ENCODE results near the gene CCDC88B. TPM values are rescaled to one million over a fixed set of nuclear protein-coding genes. Genes with fewer than 3 reads are reported as not detected.
A peak's percentile ranks its signal among the peaks of the same experiment; 100 is the strongest.

Gene CCDC88B
- total and polyA plus RNA-seq, 10 of the 15 experiments (the other 5 are each of a cell fraction or from before 2014, with no cell fraction given), result 0.24 to 66.0 (median 19.2) TPM

DNA sequence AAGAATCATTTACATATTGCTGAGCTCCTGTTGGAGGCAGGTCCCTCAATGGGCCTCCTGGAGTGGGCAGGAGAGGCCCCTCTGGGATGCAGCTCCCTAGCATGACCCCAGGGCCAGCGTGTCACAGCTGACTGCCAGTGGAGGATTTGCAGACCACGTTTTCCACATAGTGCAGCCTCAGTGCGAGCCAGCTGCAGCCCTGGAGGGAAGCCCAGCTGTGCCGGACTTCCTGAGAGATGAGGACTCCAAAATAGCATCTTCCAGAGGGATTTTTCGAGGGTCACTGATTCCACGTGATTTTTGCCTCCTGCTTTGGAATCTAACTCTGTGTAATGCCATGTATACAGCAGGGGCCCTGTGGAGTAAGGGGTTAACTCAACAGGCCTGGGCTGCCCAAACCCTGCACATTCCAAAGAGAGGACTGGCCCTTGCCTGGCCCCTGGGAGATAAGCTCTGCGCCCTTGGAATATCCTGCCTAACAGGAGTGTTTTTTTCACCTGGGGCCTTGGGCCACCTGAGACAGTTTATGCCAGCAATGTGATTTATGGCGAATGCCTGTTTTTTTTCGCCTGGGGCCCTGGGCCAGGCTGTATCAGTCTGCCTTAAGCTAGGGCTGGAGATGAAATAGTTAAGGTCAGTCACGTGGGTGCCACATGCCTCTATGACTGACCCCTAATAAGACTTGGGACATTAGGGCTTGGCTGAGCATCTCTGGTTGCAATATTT, 66.4 kb downstream of the CCDC88B start:
- H3K9me3 ChIP-seq (replicated peaks; ENCODE audit: control insufficient read depth, insufficient read depth, low read length), result no peaks in the 10 kb centered on the region
- intact Hi-C loops (cut with micrococcal nuclease; ENCODE audit: unreplicated experiment) (no loop called here), in situ Hi-C loops (cut with MboI) (no loop called here)
- ChIA-PET RAD21 (ENCODE audit: unreplicated experiment) (no interaction called here), SMC1A (ENCODE audit: uncharacterized antibody, unreplicated experiment) (interaction anchor here (0.6 kb wide), 1 partner anchor 93 kb away, joined by 3 read pairs; no protein-coding TSS in a partner anchor), CTCF (interaction anchor here (1.0 to 1.5 kb wide), 2 partner anchors 42 to 50 kb away, joined by 3 to 4 read pairs; no protein-coding TSS in a partner anchor), POLR2A (no interaction called here)
- no peak for FAIRE-seq
- no peaks in the 10 kb centered on the region; a peak in 3 of 4 replicates for H3K27me3 ChIP-seq (replicated peaks in 1 of 2; ENCODE audit: control insufficient read depth in 2 of 2, insufficient read depth in 2 of 2, low read length in 1 of 2)
- no peak overlapping the region for H2AFZ ChIP-seq (ENCODE audit: control insufficient read depth, low read depth, low read length)
- H3K4me3 ChIP-seq, result no peak overlapping the region
- no peak for DNase-seq (ENCODE audit: low read depth, low spot score)
- no peak overlapping the region for H3K27ac ChIP-seq (ENCODE audit: control insufficient read depth, insufficient read depth)
- H3K36me3 ChIP-seq (ENCODE audit: control insufficient read depth in 2 of 2, insufficient read depth in 2 of 2, low read length in 1 of 2), result no peaks in the 10 kb centered on the region
- WGBS (ENCODE audit: insufficient coverage, insufficient replicate concordance, low lambda C conversion rate, missing lambda C conversion rate), result 24% methylated on average over 10 of the region's 10 CpGs
- TF ChIP-seq ZSCAN29 (IDR thresholded peaks at IDR 0.05) (no peak), EP300 (IDR thresholded peaks at IDR 0.05; ENCODE audit: borderline replicate concordance in 1 of 2, control insufficient read depth in 1 of 2, low read depth in 2 of 2, low read length in 2 of 2) (no peak), MYB (IDR thresholded peaks at IDR 0.05; ENCODE audit: borderline replicate concordance, low read depth, low read length) (no peak), EZH2 (IDR thresholded peaks at IDR 0.05; ENCODE audit: borderline replicate concordance, control insufficient read depth, low read depth, low read length) (no peak), ZNF207 (IDR thresholded peaks at IDR 0.05; ENCODE audit: borderline replicate concordance) (no peak), RELA (IDR thresholded peaks at IDR 0.05; ENCODE audit: borderline replicate concordance, partially characterized antibody) (no peak), CHD2 (IDR thresholded peaks at IDR 0.05; ENCODE audit: borderline replicate concordance, low read depth, low read length) (no peak), SUZ12 (IDR thresholded peaks at IDR 0.05; ENCODE audit: unreplicated experiment) (no peak)
- TF ChIP-seq, protein P1, sequence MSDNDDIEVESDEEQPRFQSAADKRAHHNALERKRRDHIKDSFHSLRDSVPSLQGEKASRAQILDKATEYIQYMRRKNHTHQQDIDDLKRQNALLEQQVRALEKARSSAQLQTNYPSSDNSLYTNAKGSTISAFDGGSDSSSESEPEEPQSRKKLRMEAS (IDR thresholded peaks at IDR 0.05; ENCODE audit: low read depth, low read length), result no peak
- no peaks in the 10 kb centered on the region for H3K79me2 ChIP-seq (ENCODE audit: control insufficient read depth, insufficient read depth, low read length)
- no peak overlapping the region for H3K4me2 ChIP-seq (ENCODE audit: control insufficient read depth, insufficient read depth)
- H3K4me1 ChIP-seq (ENCODE audit: control insufficient read depth, insufficient read depth, low read length), result no peaks in the 10 kb centered on the region
- no peak overlapping the region for H3K9ac ChIP-seq (ENCODE audit: control insufficient read depth, insufficient read depth, low read length)
- no TSS peak for BruUV-seq (replicated peaks)
- ATAC-seq, result no peak
- H4K20me1 ChIP-seq (ENCODE audit: control insufficient read depth, insufficient read depth), result no peaks in the 10 kb centered on the region

MicroRNAs within 50 kb of the gene (microRNA counts, 767-probe panel; counts per million panel counts)
- microRNA hsa-miR-1237, result 516 counts per million, percentile 8 among the panel's probes with 10 or more counts

Small RNAs within 50 kb of the gene (microRNA-seq; reads per million reads assigned to microRNA genes)
- gene MIR1237, result 2.3 reads per million, percentile 7 among the genes with 10 or more reads in this experiment
- gene MIR7155, result 4.0 reads per million, percentile 23 among the genes with 10 or more reads in this experiment

Small RNAs within 50 kb of the gene (small RNA-seq; reads per million reads assigned to genes)
- 0.16 reads per million for gene MIR1237
- gene MIR7155, result 0.12 reads per million
- gene RF00019, result not detected

Other genes with a start within 250 kb of the CCDC88B start
Only the 7 nearest of the 19 such genes appear.
- 13.7 and 14.5 TPM in 2 replicates for gene GPR137, start 54.4 kb upstream of the CCDC88B start, total RNA-seq (2014; rRNA removed)
- gene GPR137, start 54.4 kb upstream of the CCDC88B start, total RNA-seq (2014; rRNA removed; fragmentation: Illumina TruSeq; extraction: Trizol), result 7.3 and 10.6 TPM in 2 replicates
- gene GPR137, start 54.4 kb upstream of the CCDC88B start, total RNA-seq (2021), result 26.3 and 29.2 TPM in 2 replicates
- 4.6 and 13.8 TPM in 2 replicates for gene GPR137, start 54.4 kb upstream of the CCDC88B start, polyA plus RNA-seq (2011; rRNA removed)
- gene GPR137, start 54.4 kb upstream of the CCDC88B start, polyA plus RNA-seq (2014; fragmentation: Illumina TruSeq; extraction: Trizol), result 2.9 and 11.0 TPM in 2 replicates
- gene GPR137, start 54.4 kb upstream of the CCDC88B start, polyA plus RNA-seq (2014; fragmentation: Nextera tagmentation; extraction: Ambion mirVana), result under 1 TPM; 0.37 to 0.75 TPM
- 19.0 and 26.9 TPM in 2 replicates for gene GPR137, start 54.4 kb upstream of the CCDC88B start, polyA plus RNA-seq (2014; rRNA removed)
- 10 to 100 TPM; 15.8 to 18.6 TPM for gene GPR137, start 54.4 kb upstream of the CCDC88B start, polyA plus RNA-seq (2016; fragmentation: Nextera tagmentation; extraction: Ambion mirVana)
- gene KCNK4, start 48.9 kb upstream of the CCDC88B start, total RNA-seq (2014; rRNA removed), result not detected in 2 replicates
- gene KCNK4, start 48.9 kb upstream of the CCDC88B start, total RNA-seq (2014; rRNA removed; fragmentation: Illumina TruSeq; extraction: Trizol), result not detected in 2 replicates
- not detected in 2 replicates for gene KCNK4, start 48.9 kb upstream of the CCDC88B start, total RNA-seq (2021)
- 0.04 TPM in 1 of 2 replicates, not detected in the other for gene KCNK4, start 48.9 kb upstream of the CCDC88B start, polyA plus RNA-seq (2011; rRNA removed)
- not detected in 2 replicates for gene KCNK4, start 48.9 kb upstream of the CCDC88B start, polyA plus RNA-seq (2014; fragmentation: Illumina TruSeq; extraction: Trizol)
- gene KCNK4, start 48.9 kb upstream of the CCDC88B start, polyA plus RNA-seq (2014; fragmentation: Nextera tagmentation; extraction: Ambion mirVana), result not detected
- 0.20 TPM in 1 of 2 replicates, not detected in the other for gene KCNK4, start 48.9 kb upstream of the CCDC88B start, polyA plus RNA-seq (2014; rRNA removed)
- not detected for gene KCNK4, start 48.9 kb upstream of the CCDC88B start, polyA plus RNA-seq (2016; fragmentation: Nextera tagmentation; extraction: Ambion mirVana)
- gene CATSPERZ, start 39.8 kb upstream of the CCDC88B start, total RNA-seq (2014; rRNA removed), result not detected in 2 replicates
- gene CATSPERZ, start 39.8 kb upstream of the CCDC88B start, total RNA-seq (2014; rRNA removed; fragmentation: Illumina TruSeq; extraction: Trizol), result not detected in 2 replicates
- 0.29 TPM in 1 of 2 replicates, not detected in the other for gene CATSPERZ, start 39.8 kb upstream of the CCDC88B start, total RNA-seq (2021)
- gene CATSPERZ, start 39.8 kb upstream of the CCDC88B start, polyA plus RNA-seq (2011; rRNA removed), result 0.12 and 0.24 TPM in 2 replicates
- 0.31 TPM in 1 of 2 replicates, not detected in the other for gene CATSPERZ, start 39.8 kb upstream of the CCDC88B start, polyA plus RNA-seq (2014; fragmentation: Illumina TruSeq; extraction: Trizol)
- gene CATSPERZ, start 39.8 kb upstream of the CCDC88B start, polyA plus RNA-seq (2014; fragmentation: Nextera tagmentation; extraction: Ambion mirVana), result not detected
- not detected in 2 replicates for gene CATSPERZ, start 39.8 kb upstream of the CCDC88B start, polyA plus RNA-seq (2014; rRNA removed)
- not detected for gene CATSPERZ, start 39.8 kb upstream of the CCDC88B start, polyA plus RNA-seq (2016; fragmentation: Nextera tagmentation; extraction: Ambion mirVana)
- gene ESRRA, start 34.7 kb upstream of the CCDC88B start, total RNA-seq (2014; rRNA removed), result 34.9 and 40.7 TPM in 2 replicates
- 12.3 and 12.7 TPM in 2 replicates for gene ESRRA, start 34.7 kb upstream of the CCDC88B start, total RNA-seq (2014; rRNA removed; fragmentation: Illumina TruSeq; extraction: Trizol)
- 41.7 and 48.9 TPM in 2 replicates for gene ESRRA, start 34.7 kb upstream of the CCDC88B start, total RNA-seq (2021)
- gene ESRRA, start 34.7 kb upstream of the CCDC88B start, polyA plus RNA-seq (2011; rRNA removed), result 6.4 and 10.9 TPM in 2 replicates
- gene ESRRA, start 34.7 kb upstream of the CCDC88B start, polyA plus RNA-seq (2014; fragmentation: Illumina TruSeq; extraction: Trizol), result 1.5 and 7.0 TPM in 2 replicates
- under 1 TPM; 0.32 to 0.55 TPM for gene ESRRA, start 34.7 kb upstream of the CCDC88B start, polyA plus RNA-seq (2014; fragmentation: Nextera tagmentation; extraction: Ambion mirVana)
- 32.7 and 45.0 TPM in 2 replicates for gene ESRRA, start 34.7 kb upstream of the CCDC88B start, polyA plus RNA-seq (2014; rRNA removed)
- gene ESRRA, start 34.7 kb upstream of the CCDC88B start, polyA plus RNA-seq (2016; fragmentation: Nextera tagmentation; extraction: Ambion mirVana), result 10 to 100 TPM; 12.4 to 23.3 TPM
- gene TRMT112, start 22.6 kb upstream of the CCDC88B start, total RNA-seq (2014; rRNA removed), result 252 and 288 TPM in 2 replicates
- gene TRMT112, start 22.6 kb upstream of the CCDC88B start, total RNA-seq (2014; rRNA removed; fragmentation: Illumina TruSeq; extraction: Trizol), result 212 and 217 TPM in 2 replicates
- 210 and 220 TPM in 2 replicates for gene TRMT112, start 22.6 kb upstream of the CCDC88B start, total RNA-seq (2021)
- gene TRMT112, start 22.6 kb upstream of the CCDC88B start, polyA plus RNA-seq (2011; rRNA removed), result 300 and 394 TPM in 2 replicates
- 96.2 and 220 TPM in 2 replicates for gene TRMT112, start 22.6 kb upstream of the CCDC88B start, polyA plus RNA-seq (2014; fragmentation: Illumina TruSeq; extraction: Trizol)
- gene TRMT112, start 22.6 kb upstream of the CCDC88B start, polyA plus RNA-seq (2014; fragmentation: Nextera tagmentation; extraction: Ambion mirVana), result 100 to 1,000 TPM; 322 to 331 TPM
- gene TRMT112, start 22.6 kb upstream of the CCDC88B start, polyA plus RNA-seq (2014; rRNA removed), result 294 and 320 TPM in 2 replicates
- gene TRMT112, start 22.6 kb upstream of the CCDC88B start, polyA plus RNA-seq (2016; fragmentation: Nextera tagmentation; extraction: Ambion mirVana), result 100 to 1,000 TPM; 411 to 455 TPM
- 238 and 248 TPM in 2 replicates for gene PRDX5, start 22.1 kb upstream of the CCDC88B start, total RNA-seq (2014; rRNA removed)
- gene PRDX5, start 22.1 kb upstream of the CCDC88B start, total RNA-seq (2014; rRNA removed; fragmentation: Illumina TruSeq; extraction: Trizol), result 198 and 206 TPM in 2 replicates
- 202 and 214 TPM in 2 replicates for gene PRDX5, start 22.1 kb upstream of the CCDC88B start, total RNA-seq (2021)
- gene PRDX5, start 22.1 kb upstream of the CCDC88B start, polyA plus RNA-seq (2011; rRNA removed), result 265 and 406 TPM in 2 replicates
- gene PRDX5, start 22.1 kb upstream of the CCDC88B start, polyA plus RNA-seq (2014; fragmentation: Illumina TruSeq; extraction: Trizol), result 110 and 241 TPM in 2 replicates
- gene PRDX5, start 22.1 kb upstream of the CCDC88B start, polyA plus RNA-seq (2014; fragmentation: Nextera tagmentation; extraction: Ambion mirVana), result 100 to 1,000 TPM in 1 of 2 experiments, 10 to 100 TPM in 1; 95.7 to 203 TPM
- 341 and 351 TPM in 2 replicates for gene PRDX5, start 22.1 kb upstream of the CCDC88B start, polyA plus RNA-seq (2014; rRNA removed)
- 100 to 1,000 TPM; 324 to 357 TPM for gene PRDX5, start 22.1 kb upstream of the CCDC88B start, polyA plus RNA-seq (2016; fragmentation: Nextera tagmentation; extraction: Ambion mirVana)
- gene RPS6KA4, start 19.0 kb downstream of the CCDC88B start, total RNA-seq (2014; rRNA removed), result 25.3 and 27.4 TPM in 2 replicates
- 11.1 and 11.3 TPM in 2 replicates for gene RPS6KA4, start 19.0 kb downstream of the CCDC88B start, total RNA-seq (2014; rRNA removed; fragmentation: Illumina TruSeq; extraction: Trizol)
- 25.7 and 32.6 TPM in 2 replicates for gene RPS6KA4, start 19.0 kb downstream of the CCDC88B start, total RNA-seq (2021)
- gene RPS6KA4, start 19.0 kb downstream of the CCDC88B start, polyA plus RNA-seq (2011; rRNA removed), result 10.1 and 20.4 TPM in 2 replicates
- gene RPS6KA4, start 19.0 kb downstream of the CCDC88B start, polyA plus RNA-seq (2014; fragmentation: Illumina TruSeq; extraction: Trizol), result 3.4 and 7.4 TPM in 2 replicates
- gene RPS6KA4, start 19.0 kb downstream of the CCDC88B start, polyA plus RNA-seq (2014; fragmentation: Nextera tagmentation; extraction: Ambion mirVana), result under 1 TPM; 0.34 to 0.73 TPM
- gene RPS6KA4, start 19.0 kb downstream of the CCDC88B start, polyA plus RNA-seq (2014; rRNA removed), result 24.5 and 27.2 TPM in 2 replicates
- gene RPS6KA4, start 19.0 kb downstream of the CCDC88B start, polyA plus RNA-seq (2016; fragmentation: Nextera tagmentation; extraction: Ambion mirVana), result 10 to 100 TPM; 10.4 to 11.3 TPM